Frontal cortex (tissue), 4 donors: ENCODE measurements around the gene SNX18. TPM values are rescaled to one million over a fixed set of nuclear protein-coding genes. Genes with fewer than 3 reads are reported as not detected.
A peak's percentile ranks its signal among the peaks of the same experiment; 100 is the strongest.

Source experiments
- DNase-seq, 2 donors: peaks; one replicate each; pipeline ENCODE4 v3.0.0; 2012; ENCODE audit warnings: low spot score in 2 of 2
- FAIRE-seq: peaks from 2 replicates; lab custom pipeline; 2012; peaks lifted over from hg19 to GRCh38; lab: Jason Lieb, UNC
- total RNA-seq: library from RNA; depleted of rRNA; stranded (reverse); fragments of >200 nt; gene quantifications from one replicate; pipeline ENCODE4 v1.2.3, GENCODE V29; 2014
- donor health status: control.
- donor health status: control.
- donor health status: control.

Gene SNX18
- total RNA-seq, 1 donor from 2014 or later = 24.9 TPM

GRCh38 chr5:54537725-54538124 lies 20.2 kb downstream of the SNX18 start:
- no peak for FAIRE-seq
- no peak for DNase-seq

DNA sequence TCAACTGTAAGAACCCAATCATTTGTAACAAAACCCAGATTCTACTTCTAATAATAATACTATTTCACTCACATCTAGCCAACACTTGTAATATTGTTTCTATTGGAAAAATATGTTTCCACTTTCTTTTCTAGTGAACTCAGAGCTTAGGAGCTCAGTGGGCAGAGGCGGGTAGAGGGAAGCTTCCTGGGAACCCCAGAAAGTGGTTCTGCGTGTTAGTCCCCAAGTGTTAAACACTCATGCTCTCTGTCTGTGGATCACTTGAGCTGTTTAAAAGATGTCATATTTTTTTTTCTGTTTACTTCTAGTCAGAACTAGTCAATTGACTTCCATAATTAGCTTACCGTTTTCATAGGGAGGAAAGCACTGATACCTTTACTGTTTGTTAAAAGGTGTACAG lies 20.6 kb downstream of the SNX18 start:
- DNase-seq (no peak), FAIRE-seq (no peak)

- no peak for DNase-seq
- no peak for FAIRE-seq
Measured at GRCh38 chr5:54539001-54539400, 21.4 kb downstream of the SNX18 start.

DNA sequence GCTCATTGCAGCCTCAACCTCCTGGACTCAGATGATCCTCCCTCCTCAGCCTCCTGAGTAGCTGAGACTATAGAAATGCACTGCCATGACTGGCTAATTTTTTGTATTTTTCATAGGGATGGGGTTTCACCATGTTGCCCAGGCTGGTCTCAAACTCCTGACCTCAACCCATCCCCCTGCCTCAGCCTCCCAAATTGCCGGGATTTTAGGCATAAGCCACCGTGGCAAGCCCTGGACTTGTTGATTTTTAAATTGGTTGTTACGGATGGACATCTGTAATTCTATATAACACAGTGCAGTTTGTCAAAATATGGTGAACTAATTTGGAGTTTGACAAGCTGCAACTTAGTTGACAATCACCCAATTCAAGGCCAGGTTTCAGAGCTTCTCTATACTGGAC lies 22.7 kb downstream of the SNX18 start:
- DNase-seq (no peak), FAIRE-seq (no peak)

DNA sequence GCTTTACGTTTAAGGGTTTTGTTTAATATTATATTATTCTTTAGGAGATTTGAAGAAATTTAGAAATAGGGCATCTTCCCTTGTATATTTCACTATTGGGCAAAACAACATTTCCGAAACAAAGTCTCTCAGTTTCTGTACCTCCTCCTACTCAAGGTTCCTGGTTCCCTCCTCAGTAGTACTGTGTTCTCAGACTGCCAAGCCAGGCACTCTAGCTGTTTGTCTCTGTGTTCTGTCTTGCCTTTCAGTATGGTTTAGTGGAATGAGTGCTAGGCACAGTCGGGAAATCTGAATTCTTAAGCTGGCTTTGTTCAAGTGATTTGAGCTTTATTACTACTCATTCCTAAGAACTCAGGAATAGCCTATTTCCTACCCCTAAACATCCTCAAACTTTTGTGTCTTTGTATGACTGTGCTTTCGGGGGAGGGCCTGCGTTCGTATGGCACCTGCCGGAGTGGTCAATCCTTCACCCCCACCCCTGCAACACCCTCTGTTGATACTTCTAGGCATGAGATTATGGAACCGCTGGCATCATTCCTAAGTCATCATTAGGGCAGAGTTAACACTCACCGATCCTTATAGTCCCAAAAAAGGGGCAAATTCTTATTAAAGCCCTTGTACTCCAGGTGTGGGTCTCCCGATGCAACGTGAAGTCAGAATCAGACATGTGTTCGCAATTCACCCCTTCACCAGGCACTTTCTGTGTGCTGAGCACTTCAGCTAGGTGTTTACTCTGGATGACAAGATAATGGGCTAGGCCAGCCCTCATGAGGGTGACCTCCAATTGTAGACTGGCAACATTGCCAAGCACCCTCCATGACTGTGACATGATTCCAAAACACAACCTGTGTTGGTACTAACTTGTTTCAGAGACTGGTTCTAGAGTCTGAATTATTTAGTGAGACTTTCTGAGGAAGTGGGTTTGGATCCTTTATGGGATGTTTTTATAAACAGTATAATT lies 24.5 kb downstream of the SNX18 start:
- DNase-seq (no peak), FAIRE-seq (no peak)

DNA sequence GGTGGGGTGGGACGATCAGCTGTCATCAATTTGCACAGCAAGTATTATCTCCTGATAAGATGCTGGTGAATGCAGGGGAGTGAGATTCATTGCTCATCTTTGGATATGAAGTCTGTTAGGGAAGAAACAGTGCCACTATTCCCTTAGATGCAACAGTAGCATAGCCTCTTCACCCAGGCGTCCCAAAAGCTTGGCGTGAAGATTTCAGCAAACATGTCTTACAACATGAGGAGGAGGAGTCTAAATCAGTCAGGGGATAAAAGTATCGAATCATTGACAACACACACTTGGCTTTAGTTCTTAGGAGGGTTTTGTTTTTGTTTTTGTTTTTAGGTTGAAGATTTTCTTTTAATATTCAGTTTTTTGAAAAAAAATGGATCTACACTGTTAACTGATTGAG lies 26.5 kb downstream of the SNX18 start:
- no peak for DNase-seq
- no peak for FAIRE-seq

- FAIRE-seq (no peak), DNase-seq (no peak)
Measured at GRCh38 chr5:54545796-54546195, 28.2 kb downstream of the SNX18 start.

- DNase-seq (no peak), FAIRE-seq (no peak)
Measured at GRCh38 chr5:54547711-54548250, 30.2 kb downstream of the SNX18 start.

GRCh38 chr5:54548565-54548964 lies 31.0 kb downstream of the SNX18 start:
- no peak for FAIRE-seq

GRCh38 chr5:54551292-54551691 lies 33.7 kb downstream of the SNX18 start:
- DNase-seq (no peak), FAIRE-seq (no peak)

More at GRCh38 chr5:54548565-54548964, 31.0 kb downstream of the SNX18 start:
- no peak for DNase-seq

DNA sequence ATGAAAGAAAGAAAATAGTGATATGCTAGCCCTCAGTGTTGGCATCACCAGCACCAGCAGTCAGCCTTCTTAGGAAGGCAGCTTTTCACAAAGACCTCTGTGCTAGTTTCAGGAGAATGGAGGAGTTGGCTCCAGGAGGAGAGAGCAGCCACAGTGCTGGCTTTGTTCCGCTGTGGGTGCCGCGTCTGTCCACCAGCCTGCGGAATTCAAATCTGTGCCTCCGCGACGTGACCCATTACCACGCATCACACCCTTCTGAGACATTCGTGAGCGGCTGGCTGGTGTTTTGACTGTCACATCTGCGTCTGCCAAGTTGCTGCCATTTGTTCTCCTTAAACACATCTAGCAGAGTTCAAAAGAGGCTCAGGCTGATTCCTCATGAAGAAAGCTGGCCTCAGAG lies 34.4 kb downstream of the SNX18 start:
- FAIRE-seq (no peak), DNase-seq (no peak)

DNA sequence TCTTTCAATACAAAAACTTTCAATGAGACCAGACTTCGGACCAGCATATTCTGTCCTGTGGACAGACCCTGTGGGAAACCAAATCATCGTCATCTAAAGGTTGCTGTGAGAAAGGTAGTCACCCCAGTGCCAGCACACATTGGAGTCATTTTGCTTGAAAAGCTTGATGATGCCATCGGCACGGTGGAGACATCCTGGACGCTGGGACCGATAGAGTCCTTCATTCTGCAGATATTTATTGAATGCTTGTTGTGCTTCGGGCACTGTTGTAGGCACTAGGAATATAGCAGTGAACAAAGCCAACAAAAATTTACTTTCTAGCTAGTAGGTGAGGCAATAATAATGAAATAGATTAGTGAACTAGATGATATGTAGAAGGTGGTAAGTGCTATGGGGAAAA lies 34.9 kb downstream of the SNX18 start:
- no peak for FAIRE-seq
- DNase-seq = no peak

GRCh38 chr5:54553659-54554207 lies 36.2 kb downstream of the SNX18 start:
- DNase-seq = peak; percentile 27 to 35
- FAIRE-seq = peak; percentile 85

- FAIRE-seq = no peak
- no peak for DNase-seq
Measured at GRCh38 chr5:54556141-54556540, 38.6 kb downstream of the SNX18 start.

DNA sequence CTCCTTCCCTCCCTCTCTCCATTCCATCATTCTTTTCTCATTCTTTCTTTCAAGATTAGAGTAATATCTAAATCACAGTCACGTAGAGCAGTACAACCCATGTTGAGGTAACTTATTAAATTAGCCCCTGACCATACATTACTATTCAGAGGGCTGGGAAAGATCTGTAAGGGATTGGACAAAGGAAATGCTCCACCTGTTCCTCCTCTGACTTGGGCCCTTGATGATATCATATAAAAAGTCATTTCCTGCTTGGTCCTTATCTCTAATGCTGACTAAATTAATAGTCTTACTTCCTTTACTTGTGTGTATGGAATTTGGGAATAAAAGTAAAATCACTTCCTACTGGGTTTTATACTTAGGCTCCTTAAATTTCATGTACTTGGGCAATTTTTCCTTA lies 40.8 kb downstream of the SNX18 start:
- DNase-seq = no peak
- FAIRE-seq = no peak

DNA sequence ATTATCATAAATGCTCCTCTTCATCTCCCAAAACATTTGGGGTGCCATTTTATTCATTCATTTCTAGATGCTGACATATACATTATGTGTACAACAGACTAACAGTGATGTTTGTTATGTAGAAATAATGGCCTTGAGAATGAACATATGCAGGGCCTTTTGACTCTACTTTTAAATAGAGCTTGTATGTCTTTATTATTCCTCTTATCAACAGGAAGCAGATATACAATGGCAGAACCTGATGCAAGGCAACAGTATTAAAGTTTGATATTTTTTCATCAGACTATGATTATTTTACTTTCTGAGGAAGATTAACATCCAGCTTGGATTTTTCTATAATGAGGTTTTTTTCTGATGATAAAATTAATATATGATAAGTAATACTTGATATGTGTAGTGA lies 44.1 kb downstream of the SNX18 start:
- DNase-seq = no peak
- no peak for FAIRE-seq

DNA sequence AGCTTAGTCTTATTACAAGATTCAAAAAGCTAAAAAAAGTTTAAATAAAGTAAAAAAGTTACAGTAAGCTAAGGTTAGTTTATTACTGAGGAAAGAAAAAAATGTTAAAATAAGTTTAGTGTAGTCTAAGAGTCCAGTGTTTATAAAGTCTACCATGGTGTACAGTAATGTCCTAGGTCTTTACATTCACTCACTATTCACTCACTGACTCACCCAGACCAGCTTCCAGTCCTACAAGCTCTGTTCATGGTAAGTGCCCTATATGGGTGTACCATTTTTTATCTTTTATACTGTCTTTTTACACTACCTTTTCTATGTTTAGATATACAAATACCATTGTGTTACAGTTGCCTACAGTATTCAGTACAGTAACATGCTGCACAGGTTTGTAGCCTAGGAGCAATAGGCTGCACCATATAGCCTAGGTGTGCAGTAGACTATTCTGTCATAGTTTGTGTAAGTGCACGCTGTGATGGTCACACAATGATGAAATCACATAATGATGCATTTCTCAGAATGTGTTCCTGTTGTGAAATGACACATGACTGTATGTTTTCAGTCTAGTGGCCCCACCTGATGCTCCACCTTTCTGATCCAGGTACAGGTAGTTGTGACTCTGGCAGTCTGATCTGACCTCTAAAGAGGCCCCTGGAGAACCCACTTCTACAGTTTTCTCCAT lies 45.7 kb downstream of the SNX18 start:
- no peak for DNase-seq
- no peak for FAIRE-seq

DNA sequence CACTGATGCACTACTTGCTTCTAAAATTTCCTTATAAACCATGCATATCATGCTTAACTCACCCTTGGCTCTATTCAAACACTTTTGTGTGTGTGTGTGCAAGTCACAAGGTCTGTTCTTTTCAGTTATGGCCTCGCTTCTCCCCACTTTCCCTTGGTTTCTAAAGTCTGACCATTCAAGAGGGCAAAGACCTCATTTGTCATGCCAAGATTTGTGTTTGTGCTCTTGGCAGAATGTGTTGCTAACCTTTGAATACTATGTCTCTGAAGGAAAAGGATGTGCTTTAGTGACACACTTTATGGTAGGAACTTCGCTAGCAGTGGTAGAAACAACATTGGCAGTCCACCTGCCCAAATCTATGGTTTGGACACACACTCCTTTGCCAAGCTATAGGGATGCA lies 50.4 kb downstream of the SNX18 start:
- FAIRE-seq (no peak), DNase-seq (no peak)

- DNase-seq = no peak
Measured at GRCh38 chr5:54570916-54571315, 53.4 kb downstream of the SNX18 start.

DNA sequence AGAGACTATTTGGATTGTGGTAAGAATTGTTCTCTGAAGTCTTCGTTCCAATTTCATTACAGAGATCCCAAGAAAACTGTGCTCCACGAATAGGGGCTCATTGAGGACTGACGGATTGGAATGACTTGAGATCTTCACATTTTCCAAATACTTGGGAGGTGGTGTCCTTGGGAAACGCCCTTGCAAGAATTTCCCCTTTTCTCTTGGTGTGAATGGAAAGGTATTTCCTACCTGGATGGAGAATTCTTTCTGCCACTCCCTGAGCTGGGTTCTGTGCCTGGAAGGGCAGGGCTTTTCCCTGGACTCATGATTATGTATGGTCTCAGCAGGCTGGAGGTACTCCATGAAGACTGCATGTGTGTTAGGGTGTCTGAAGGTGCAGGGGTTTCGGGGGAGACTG lies 53.9 kb downstream of the SNX18 start:
- no peak for DNase-seq
- no peak for FAIRE-seq

More at GRCh38 chr5:54570916-54571315, 53.4 kb downstream of the SNX18 start:
- FAIRE-seq = no peak
